ENCODE measurements around the gene MN1.
A peak's percentile ranks its signal among the peaks of the same experiment; 100 is the strongest.

DNA sequence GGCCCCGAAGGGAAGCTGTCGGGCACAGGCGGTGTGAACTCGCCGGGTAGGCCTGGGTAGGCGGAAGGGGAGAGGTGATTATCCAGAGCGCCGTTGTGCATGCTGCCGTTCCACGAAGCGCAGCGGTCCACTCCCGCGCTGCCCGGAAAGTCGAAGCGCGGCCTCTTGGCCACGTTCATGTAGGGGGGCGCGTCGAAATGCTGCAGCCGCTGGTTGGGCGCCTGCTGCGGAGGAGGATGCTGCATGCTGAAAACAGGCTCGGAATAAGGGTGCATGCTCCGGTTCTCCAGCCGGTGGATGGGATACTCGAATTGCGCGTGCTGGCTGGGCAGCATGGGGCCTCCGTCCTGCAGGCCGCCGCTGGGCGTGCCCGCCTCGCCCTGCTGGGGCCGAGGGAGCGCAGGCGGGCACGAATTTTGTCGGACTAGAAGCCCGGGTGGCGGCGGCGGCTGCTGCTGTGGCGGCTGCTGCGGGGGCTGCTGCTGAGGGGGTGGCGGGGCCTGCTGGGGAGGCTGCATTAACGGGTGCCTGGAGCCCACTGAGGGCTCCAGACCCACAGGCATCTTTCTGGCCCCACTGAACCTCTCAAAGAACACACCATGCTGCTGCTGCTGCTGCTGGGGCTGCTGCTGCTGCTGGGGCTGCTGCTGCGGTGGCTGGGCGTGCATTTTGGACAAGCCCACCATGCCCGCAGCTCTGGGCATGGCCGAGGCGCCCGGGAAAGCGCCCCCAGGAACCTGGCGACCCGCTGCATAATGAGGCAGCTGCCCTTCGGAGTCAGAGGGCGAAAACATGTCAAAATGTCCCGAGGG lies 2.3 kb downstream of the MN1 start:
- no peak for TF ChIP-seq TAF1 (IDR thresholded peaks at IDR 0.05; ENCODE audit: low read depth, low read length)
- no peak for TF ChIP-seq POLR2AphosphoS5 (IDR thresholded peaks at IDR 0.05; ENCODE audit: low read depth, low read length)
- no peak for TF ChIP-seq YY1 (IDR thresholded peaks at IDR 0.05; ENCODE audit: low read depth, low read length)
- TF ChIP-seq, protein P1, sequence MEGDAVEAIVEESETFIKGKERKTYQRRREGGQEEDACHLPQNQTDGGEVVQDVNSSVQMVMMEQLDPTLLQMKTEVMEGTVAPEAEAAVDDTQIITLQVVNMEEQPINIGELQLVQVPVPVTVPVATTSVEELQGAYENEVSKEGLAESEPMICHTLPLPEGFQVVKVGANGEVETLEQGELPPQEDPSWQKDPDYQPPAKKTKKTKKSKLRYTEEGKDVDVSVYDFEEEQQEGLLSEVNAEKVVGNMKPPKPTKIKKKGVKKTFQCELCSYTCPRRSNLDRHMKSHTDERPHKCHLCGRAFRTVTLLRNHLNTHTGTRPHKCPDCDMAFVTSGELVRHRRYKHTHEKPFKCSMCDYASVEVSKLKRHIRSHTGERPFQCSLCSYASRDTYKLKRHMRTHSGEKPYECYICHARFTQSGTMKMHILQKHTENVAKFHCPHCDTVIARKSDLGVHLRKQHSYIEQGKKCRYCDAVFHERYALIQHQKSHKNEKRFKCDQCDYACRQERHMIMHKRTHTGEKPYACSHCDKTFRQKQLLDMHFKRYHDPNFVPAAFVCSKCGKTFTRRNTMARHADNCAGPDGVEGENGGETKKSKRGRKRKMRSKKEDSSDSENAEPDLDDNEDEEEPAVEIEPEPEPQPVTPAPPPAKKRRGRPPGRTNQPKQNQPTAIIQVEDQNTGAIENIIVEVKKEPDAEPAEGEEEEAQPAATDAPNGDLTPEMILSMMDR (IDR thresholded peaks at IDR 0.05; ENCODE audit: control extremely low read depth in 1 of 3, insufficient read depth in 1 of 3, low read depth in 1 of 3, low read length in 3 of 3), result no peak
- no peak for TF ChIP-seq POLR2A (IDR thresholded peaks at IDR 0.05; ENCODE audit: control extremely low read depth in 1 of 2, low read depth in 2 of 2, low read length in 2 of 2)
- peak; percentile 87 for TF ChIP-seq MAX (IDR thresholded peaks at IDR 0.05)
- TF ChIP-seq SIX5 (IDR thresholded peaks at IDR 0.05; ENCODE audit: low read depth, low read length), result no peak
- TF ChIP-seq SP1 (IDR thresholded peaks at IDR 0.05; ENCODE audit: low read depth, low read length), result no peak
- TF ChIP-seq RAD21 (IDR thresholded peaks at IDR 0.05 in 1 of 2, conservative IDR thresholded peaks at IDR 0.05 in 1 of 2; ENCODE audit: low read depth in 2 of 2, low read length in 2 of 2), result no peak
